ENCODE results near the gene CLRN1. TPM values are rescaled to one million over a fixed set of nuclear protein-coding genes. Genes with fewer than 3 reads are reported as not detected.

The CLRN1 gene
- total RNA-seq, 2 donors from 2014 or later: not detected

- intact Hi-C loops (cut with DNase I): no loop called here
- DNase-seq (ENCODE audit: low spot score): no peak
Observed at GRCh38 chr3:150890295-150890694, 82.2 kb downstream of the CLRN1 start.

DNA sequence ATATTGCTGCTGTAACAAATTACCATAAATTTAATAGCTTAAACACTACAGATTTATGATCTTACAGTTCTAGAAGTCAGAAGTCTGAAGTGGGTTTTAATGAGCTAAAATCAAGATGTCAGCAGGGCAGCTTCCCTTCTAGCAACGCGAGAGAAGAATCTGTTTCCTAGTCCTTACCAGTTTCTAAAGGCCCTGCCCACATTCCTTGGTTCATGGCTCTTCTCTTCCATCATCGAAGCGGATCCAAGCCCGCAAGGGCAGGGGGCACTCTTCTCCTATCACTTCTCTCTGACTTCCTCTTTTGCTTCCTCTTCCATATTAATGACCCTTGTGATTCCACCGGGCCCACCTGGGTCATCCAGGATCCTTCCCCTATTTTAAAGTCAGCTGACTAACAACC lies 83.4 kb downstream of the CLRN1 start:
- no peak for DNase-seq (ENCODE audit: low spot score)
- intact Hi-C loops (cut with DNase I): no loop called here

GRCh38 chr3:150887031-150887430 lies 85.5 kb downstream of the CLRN1 start:
- no peak for DNase-seq (ENCODE audit: low spot score)
- intact Hi-C loops (cut with DNase I): no loop called here

DNA sequence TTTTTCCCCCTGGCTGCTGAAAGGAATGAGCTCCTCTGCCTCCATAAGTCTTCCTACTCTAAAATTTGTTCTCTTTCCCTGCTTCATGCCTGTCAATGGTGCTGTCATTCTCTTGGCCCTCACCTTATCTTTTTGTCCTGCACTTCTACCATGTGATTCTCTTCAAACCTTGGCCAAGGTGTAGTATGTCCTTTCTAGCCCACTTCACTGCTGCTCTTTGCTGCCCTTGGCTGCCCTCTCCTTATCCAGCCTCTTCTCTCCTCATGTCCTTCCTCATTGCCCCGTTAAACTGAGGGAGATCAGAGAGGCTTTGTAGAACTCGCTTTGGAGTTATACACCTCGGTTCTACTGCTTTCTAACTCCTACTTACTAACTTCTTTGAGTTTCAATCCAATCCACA lies 87.0 kb downstream of the CLRN1 start:
- no peak for DNase-seq (ENCODE audit: low spot score)
- intact Hi-C loops (cut with DNase I): no loop called here

DNA sequence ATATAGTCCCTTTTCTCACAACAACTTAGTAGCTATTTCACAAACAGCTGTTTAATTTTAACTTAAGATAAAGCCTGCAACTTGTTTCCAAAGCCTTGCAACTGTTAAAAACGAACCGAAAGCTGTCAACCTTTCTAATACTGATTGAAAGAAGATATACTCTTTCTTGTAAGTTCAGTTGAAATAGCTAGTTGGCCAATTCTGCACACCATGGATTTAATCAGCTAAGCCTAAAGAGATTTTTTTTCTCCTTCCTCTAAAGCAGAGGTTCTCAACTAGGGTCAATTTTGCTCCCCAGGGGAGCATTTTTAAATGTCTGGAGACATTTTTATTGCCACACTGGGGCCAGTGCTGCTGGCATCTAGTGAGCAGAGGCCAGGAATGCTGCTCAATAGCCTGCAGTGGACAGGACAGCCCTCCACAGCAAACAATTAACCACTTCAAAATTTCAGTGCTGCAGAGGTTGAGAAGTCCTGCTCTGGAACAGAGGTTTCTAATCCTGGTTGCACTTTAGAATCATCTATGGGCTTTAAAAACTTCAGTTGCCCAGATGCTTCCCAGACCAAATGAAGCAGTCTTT lies 93.4 kb downstream of the CLRN1 start:
- DNase-seq (ENCODE audit: low spot score): no peak
- intact Hi-C loops (cut with DNase I): no loop called here

- no peak for DNase-seq (ENCODE audit: low spot score)
- intact Hi-C loops (cut with DNase I): no loop called here
Observed at GRCh38 chr3:150878290-150878689, 94.2 kb downstream of the CLRN1 start.

DNA sequence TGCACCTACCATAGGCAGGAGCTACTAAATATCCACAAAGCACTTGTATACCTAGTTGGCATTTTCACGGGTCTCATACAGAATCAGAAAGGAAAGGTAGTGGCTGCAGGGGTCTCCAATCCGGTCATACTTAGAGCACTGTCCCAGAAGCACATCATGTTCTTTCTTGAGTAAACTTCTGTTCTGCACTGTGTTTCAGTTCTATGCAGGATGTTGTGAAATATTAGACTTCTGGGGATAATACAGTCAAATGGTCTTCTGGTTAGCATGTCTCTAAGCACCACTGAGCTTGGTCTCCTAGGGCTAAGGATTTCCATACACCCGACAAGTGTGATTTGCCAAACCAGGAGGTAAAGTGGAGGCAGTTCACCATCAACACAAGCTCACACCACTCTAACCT lies 95.2 kb downstream of the CLRN1 start:
- DNase-seq (ENCODE audit: low spot score): no peak
- intact Hi-C loops (cut with DNase I): no loop called here

DNA sequence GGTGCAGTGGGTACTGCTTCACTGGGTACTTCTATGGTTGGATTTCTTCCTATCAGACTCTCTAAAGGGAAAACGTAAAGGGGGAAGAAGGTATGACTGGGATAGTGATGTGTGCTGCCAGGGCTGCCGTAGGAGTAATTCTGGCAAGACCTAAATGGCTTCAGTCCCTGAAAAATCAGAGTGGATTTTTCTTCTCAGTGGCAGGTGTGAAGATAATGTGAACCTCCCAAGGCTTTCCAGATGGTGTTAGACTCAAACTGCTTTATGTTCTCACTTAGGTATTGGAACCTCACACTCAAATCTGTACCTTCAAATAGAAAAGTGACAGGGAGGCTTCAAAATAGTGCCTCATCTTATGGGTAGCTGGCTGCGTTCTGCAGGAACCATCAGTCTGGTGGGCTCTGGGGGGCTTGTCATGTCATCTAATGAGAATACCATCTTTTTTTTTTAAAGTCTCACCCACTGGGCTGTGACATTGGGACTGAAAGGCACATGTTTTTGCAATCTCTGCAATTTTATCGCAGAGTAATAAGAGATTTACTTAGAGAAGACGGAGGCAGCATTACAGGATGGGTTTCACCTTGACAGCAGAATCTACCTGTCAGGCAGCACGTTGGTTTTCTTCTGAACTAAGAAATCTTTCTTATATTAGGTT lies 95.8 kb downstream of the CLRN1 start:
- intact Hi-C loops (cut with DNase I): no loop called here

More for the DNA sequence above, 95.8 kb downstream of the CLRN1 start:
- no peak for DNase-seq (ENCODE audit: low spot score)

Other genes with a start within 250 kb of the CLRN1 start
- 10 to 100 TPM; 30.6 to 37.6 TPM for gene SIAH2, start 209.6 kb downstream of the CLRN1 start, total RNA-seq
- not detected for gene MINDY4B, start 67.3 kb downstream of the CLRN1 start, total RNA-seq
- under 1 TPM; 0.60 to 1.00 TPM for gene MED12L, start 112.9 kb upstream of the CLRN1 start, total RNA-seq
- gene GPR171, start 230.5 kb upstream of the CLRN1 start, total RNA-seq: 1 to 10 TPM in 1 of 2 donors, under 1 TPM in 1; 0.83 to 1.4 TPM